Esophagus squamous epithelium (tissue), 4 donors: ENCODE results near the gene ADGRB3.

Experiments
- POLR2A ChIP-seq, 4 donors: fragments of 450-650 bp; IDR thresholded peaks; one replicate each; pipeline ENCODE4 v1.6.1; 2017; ENCODE audit warnings: antibody characterized with exemption in 4 of 4, mild to moderate bottlenecking in 4 of 4, moderate library complexity in 3 of 4
- TF ChIP-seq, protein P1 (sequence below), 6 experiments: fragments of 450-650 bp in 4 of 6; fragments of 200-600 bp in 2 of 6; sonication (generic) in 2 of 6; IDR thresholded peaks; one replicate each; pipeline ENCODE4 v1.5.1; 2016 to 2019; ENCODE audit warnings: antibody characterized with exemption in 6 of 6, mild to moderate bottlenecking in 4 of 6, moderate library complexity in 4 of 6

DNA sequence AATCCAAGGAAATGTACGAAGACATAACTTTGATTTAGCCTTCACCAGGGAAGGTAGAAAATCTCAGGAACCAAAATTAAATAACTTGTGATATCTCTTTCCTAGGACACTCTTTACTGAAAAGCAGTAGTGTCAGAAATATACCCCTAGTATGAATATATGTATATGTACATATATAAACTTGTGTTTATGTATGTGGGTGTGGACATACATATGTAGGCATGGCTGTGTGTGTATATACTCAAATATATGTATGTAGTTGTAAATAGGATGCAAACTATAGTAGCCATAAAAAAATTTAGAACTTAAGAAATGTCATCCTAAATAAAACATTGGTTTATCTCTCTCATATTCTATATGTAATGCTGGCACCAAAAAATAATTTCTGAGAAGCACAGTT is 500.8 kb downstream of the ADGRB3 start:
- TF ChIP-seq, protein P1, sequence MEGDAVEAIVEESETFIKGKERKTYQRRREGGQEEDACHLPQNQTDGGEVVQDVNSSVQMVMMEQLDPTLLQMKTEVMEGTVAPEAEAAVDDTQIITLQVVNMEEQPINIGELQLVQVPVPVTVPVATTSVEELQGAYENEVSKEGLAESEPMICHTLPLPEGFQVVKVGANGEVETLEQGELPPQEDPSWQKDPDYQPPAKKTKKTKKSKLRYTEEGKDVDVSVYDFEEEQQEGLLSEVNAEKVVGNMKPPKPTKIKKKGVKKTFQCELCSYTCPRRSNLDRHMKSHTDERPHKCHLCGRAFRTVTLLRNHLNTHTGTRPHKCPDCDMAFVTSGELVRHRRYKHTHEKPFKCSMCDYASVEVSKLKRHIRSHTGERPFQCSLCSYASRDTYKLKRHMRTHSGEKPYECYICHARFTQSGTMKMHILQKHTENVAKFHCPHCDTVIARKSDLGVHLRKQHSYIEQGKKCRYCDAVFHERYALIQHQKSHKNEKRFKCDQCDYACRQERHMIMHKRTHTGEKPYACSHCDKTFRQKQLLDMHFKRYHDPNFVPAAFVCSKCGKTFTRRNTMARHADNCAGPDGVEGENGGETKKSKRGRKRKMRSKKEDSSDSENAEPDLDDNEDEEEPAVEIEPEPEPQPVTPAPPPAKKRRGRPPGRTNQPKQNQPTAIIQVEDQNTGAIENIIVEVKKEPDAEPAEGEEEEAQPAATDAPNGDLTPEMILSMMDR (IDR thresholded peaks at IDR 0.05): no peak
- no peak for TF ChIP-seq POLR2A (IDR thresholded peaks at IDR 0.05)
